Islet of Langerhans (tissue), 1 donor: Measurements from ENCODE around the gene POFUT2.

Experiments
- FAIRE-seq: peaks from one replicate; lab custom pipeline; 2011; peaks lifted over from hg19 to GRCh38; lab: Jason Lieb, UNC

Gene POFUT2

DNA sequence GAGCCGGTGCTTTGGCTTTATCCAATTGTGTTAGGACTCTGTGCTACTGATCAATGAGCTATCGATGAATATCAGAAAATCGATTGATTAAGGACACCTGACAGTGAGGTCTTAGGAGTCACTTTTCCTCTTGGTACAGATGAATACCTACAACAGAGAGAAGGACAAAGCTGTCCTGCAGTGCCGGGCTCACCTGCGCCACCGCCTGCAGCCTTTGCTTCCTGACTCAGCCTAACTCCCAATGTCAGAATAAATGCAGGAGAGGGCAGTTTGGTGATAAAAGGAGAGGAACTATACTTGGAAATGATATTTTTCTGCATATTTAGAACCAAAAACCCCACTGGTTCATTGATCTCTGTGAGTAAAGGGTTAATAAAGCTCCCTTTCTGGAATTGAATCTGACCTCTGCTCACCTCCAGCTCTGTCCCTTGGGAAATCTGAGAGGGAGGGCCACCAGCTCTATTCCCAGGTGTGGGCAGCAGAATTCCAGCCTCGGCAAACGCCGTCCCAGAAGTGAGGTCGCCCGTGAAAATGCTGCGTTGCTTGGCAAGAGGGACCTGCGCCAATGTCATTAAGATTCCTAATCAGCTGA lies 39.3 kb downstream of the POFUT2 start:
- FAIRE-seq, result no peak

DNA sequence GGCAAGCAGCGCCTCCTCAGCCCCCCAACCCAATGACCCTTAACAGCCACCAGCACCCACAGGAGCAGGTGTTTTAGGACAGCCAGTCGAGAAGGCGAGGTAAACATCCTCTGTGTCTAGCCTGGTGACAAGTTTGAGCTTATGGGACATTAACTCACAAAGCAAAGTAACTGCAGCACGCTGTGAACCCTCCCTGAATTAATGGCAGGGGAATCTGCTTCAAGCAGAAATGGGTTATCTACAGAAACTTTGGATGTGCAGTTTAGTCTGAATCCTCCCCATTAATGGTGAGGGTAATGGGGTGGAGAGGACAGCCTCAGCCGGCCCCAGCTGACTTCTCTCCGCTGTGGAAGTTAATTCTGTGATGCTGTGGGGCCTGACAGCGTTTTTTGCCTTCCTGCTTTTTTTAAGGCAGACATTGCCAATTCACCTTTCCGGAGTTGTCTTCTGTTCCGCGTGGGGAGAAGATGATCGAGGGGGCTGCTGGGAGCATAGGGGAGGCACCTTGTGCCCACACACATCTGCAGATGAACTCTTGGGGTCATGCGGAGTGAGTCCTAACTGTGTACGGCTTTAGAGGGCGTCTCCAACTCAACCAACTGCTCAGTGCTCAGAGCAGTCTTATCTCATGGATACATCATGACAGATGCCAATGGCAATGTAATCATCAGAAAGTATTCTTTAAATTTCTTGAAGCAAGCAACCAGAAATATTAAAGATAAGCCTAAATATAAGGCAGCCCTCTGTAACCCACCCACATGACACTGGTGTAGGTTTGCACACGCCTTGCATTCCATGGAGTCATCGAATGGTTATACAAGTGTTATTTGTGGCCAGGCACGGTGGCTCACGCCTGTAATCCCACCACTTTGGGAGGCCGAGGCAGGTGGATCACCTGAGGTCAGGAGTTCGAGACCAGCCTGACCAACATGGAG lies 41.0 kb downstream of the POFUT2 start:
- FAIRE-seq, result no peak

DNA sequence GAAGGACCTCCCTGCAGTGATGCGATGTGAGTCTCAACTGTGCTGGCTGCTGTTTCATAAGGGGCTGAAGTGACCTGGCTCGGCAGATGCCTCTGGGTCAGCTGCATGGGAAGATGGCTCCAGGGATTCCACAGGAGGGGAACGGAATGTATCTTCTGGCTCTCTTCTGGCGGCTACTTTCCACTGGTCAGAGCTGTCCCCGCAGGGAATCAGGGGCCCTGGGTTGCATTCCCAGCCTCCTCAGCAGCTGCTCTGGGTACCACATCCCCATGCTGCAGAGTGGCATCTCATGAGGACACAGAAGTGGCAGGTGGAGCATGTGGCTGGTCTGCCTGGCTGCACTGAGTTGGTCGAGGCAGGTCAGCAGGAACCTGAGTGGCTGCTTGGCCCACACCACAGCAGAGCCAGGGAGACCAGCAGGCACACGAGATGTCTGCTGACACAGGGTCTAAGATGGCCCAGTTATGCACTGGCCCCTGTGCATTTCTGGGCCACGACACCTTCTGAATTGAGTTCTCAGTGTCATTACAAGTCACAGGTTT lies 42.8 kb downstream of the POFUT2 start:
- FAIRE-seq, result no peak

GRCh38 chr21:45243603-45244002 lies 44.1 kb downstream of the POFUT2 start:
- FAIRE-seq, result no peak

DNA sequence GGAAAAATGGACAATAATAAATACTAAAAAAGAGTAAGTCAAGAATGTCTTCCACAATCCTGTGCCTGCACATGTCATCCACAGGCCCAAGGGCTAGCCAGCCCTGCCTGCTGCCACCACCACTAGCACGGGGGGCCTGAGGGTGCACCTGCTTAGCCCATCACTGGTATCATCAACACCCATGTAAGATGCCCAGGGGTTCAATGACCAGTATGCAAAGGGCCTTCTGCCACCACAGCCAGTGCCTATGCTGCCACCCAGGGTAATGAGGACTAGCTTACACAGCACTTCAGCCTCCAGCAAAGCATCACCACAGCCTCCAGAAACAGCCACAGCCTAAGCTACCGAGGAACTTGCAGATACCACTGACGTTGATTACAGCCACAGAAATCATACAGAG lies 46.3 kb downstream of the POFUT2 start:
- FAIRE-seq, result no peak

DNA sequence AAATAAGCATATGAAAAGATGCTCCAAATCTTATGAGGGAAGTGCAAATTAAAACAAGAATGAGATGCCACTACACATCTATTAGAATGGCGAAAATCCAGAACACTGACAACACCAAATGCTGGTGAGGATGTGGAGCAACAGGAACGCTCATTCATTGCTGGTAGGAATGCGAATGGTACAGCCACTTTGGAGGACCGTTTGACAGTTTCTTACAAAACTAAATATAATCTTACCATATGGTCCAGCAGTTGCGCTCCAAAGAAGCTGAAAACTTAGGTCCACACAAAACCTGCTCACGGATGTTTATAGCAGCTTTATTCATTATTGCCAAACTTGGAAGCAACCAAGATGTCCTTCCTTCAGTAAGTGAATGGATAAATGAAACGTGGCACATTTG lies 50.3 kb downstream of the POFUT2 start:
- no peak for FAIRE-seq

DNA sequence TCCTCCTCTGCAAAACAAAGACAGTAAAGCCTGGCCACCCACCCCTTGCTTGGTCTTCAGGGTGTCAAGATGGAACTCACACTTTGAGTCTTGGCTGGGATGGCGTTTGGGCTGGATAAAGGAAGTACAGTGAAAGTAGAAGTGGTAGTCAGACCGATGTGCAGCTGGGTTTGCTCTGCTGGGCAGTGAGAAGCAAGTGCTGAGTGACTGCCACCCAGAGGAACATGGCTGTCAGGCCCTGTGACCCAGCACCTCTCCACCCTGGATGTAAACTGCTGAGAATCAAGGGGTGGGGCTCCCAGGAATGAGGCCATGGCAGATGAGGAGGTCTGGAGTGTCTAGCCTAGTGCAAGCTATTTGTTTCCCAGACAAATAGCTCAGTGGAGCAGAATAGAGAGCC lies 51.2 kb downstream of the POFUT2 start:
- FAIRE-seq, result no peak

GRCh38 chr21:45235488-45235887 lies 52.2 kb downstream of the POFUT2 start:
- FAIRE-seq, result no peak

- FAIRE-seq, result no peak
These were observed 52.7 kb downstream of the POFUT2 start for GRCh38 chr21:45234965-45235364.

DNA sequence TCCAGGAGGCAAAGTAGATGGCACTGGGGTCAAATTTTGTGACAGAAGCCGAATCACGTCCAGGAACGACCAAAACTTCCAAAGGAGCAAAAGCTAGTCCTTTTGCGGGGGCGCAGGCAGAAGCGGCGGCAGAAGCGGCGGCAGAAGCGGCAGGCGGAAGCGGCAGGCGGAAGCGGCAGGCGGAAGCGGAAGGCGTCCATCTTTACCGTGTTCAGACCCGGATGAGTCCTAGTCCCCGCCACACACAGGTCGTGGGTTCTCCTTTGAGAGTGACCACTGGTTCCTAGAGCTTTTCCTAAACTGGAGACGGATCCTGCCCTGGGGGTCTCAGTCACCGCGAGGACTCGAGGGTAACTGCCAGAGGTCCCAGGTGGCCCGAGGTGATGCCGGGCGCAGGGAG lies 53.6 kb downstream of the POFUT2 start:
- no peak for FAIRE-seq

DNA sequence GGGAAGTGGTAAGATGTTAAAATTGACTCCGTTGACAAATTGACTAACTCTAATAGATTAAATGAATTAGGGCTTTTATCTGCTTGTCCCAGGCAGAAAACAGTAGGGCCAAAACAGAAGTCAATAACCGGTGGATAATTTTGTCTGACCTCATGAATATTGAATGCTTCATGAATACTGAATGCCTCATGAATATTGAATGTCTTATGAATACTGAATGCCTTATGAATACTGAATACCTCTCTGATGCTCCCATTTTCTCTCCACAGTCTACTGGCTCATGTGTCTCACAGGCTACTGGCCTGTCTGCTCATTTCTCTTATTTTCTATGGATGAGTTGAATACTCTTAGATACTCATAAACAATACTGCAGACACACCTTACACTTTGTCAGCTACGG lies 56.0 kb downstream of the POFUT2 start:
- FAIRE-seq, result no peak

DNA sequence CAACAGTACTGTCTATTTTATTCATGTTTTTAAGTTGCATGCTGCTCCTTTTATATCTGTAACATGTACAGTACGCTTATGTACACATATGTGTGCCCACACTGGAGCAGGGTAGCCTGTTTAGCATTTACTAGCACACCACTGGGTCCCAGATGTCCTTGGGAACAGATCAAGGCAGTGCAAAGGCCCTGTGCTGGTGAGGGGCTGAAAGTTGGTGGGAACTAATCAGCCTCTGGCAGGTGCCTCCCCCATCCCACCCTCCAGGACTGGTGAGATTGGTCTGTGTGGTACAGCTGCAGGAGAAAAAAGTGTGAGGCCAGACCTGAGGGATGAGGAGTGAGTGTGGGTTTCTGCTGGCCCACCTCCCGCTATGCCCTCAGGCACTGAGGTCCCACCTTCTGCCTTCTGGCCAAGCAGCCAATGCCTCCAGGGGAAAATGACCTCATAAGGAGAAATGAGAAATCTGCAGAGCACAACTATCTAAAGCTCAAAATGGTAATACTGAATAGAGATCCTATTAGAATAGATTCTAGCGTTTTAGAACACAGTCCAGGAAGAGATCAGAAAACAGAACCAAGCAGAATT lies 58.9 kb downstream of the POFUT2 start:
- FAIRE-seq, result no peak

DNA sequence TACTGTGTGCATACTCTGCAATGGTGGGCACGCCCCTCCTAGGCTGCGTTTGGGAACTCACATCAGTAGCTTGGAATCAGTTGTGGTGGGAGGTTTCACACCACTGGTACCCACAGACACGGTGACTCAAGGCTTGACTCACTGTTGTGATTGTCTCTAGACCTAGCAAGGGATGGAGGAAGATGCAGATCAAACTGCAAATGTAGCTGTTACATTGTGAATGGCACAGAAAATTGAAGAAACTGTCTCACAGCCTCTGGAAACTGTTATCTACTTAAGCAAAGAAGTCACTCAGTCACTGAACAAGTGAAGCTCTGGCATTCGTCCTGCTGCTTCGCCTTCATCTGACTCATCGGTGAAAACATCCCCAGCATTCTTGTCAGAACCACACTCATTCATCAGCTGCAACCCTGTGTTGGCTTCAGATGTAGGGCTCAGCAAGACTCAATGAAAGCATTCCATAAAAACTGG lies 59.5 kb downstream of the POFUT2 start:
- no peak for FAIRE-seq

- FAIRE-seq, result no peak
These were observed 60.0 kb downstream of the POFUT2 start for GRCh38 chr21:45227735-45228134.

DNA sequence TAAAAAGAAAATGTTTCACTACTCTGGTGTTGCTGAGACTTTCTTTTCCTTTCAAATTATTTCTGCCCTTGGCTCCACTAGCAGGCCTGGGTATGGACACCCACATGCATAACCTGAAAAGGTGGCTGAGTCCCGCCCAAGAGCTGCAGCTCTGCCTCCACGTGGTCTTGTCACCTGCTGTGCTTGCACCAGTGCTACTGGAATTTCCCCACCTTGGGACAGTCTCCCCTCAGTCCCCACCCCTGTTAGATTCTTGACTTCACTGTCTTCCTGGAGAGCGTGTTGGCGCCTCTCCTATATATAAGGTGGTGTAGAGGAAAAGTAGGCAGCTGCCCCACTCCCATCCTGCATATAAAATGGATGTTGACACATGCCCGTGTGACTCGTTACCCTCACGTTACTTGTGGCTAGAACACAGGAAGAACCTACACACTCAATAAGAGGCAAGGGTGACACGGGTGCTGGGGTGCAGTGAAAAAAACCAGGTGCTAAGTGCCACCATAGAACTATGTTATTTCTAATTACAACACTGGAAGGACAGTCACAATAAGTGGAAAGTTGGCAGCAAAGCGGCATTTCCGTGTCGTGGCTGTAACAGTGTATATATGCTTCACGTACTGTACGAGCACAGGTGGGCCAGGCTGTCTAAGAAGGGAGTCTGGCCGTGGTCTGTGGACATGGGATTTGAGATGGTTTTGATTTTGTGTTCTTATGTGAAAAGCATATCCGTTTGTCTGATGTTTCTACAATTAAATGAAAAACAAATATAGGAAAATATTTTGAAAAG lies 61.0 kb downstream of the POFUT2 start:
- FAIRE-seq, result no peak

- no peak for FAIRE-seq
These were observed 61.9 kb downstream of the POFUT2 start for GRCh38 chr21:45225741-45226327.

DNA sequence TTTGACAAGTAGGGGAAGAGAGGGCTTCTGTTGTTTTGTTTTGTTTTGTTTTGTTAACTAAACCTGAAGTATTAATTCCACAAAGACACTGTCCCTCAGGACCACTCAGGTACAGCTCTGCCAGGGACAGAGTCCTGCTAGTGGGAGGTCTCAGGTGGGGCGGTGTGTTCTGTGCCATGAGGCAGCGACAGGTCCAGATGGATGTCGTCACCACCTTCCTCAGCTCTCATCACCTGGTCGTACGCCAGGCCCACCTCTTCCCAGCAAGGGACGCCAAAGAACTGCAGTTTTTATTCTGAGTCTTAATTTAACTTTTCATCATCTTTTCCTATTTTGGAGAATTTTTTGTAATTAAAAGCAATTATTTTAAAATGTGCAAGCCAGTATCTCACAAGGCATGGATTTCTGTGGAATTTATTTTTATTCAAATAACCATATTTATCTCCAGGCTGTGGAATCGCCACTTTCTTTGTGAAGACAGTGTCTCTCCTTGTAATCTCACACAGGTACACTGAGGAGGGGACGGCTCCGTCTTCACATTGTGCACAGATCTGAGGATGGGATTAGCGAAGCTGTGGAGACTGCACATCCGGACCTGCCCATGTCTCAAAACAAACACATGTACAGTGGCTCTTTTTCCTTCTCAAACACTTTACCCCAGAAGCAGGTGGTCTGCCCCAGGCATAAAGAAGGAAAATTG lies 62.5 kb downstream of the POFUT2 start:
- no peak for FAIRE-seq

DNA sequence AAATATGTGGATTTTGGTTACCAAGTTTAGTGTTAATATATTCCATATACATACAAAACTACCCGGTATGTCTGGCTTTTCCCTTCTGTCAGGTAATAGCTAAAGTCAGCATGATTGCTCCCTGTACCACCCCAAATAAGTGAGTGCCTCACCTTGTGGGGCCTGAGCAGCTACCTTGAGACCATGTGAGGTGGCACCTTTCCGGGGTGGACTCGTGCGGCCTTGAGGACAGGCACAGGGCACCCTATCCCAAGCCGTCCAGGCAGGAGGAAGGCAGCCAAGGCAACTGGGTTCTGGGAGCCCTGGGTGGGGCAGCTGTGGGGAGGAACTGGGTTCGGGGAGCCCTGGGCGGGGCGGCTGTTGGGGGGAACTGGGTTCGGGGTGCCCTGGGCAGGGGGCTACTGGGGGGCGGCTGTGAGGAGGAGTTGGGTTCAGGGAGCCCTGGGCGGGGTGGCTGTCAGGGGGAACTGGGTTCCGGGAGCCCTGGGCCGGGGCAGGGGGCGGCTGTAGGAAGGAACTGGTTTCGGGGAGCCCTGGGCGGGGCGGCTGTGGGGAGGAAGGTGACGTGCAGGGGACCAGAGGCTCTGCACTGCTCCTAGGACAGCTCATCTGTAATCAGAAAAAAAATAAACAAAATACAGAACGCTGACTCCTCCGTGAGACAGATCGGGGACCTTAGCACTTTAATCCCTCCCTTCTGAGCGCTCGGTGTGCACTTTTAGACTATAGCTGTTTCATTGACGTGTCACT lies 63.3 kb downstream of the POFUT2 start:
- no peak for FAIRE-seq

- no peak for FAIRE-seq
These were observed 64.2 kb downstream of the POFUT2 start for GRCh38 chr21:45223236-45224185.
